GM12878 (cell line): Measurements from ENCODE around the gene GLG1. TPM values are rescaled to one million over a fixed set of nuclear protein-coding genes. Genes with fewer than 3 reads are reported as not detected.

Source experiments
- ATAC-seq: fragments of 200-7000 bp; cut with Tn5 transposase; 3 replicates; pipeline ENCODE4 v1.9.1; 2020; ENCODE audit warnings: mild to moderate bottlenecking, moderate library complexity
- BruUV-seq: library from RNA; stranded (reverse); fragments of 400-500 nt; replicated peaks from 2 replicates; lab custom pipeline; 2021; lab: Mats Ljungman, UMichigan
- CTCF ChIA-PET: fragments of 300-600 bp; sonication (Branson Sonifier 250); formaldehyde crosslinking; extraction: SDS; loops from one replicate; lab custom pipeline; 2021; ENCODE audit warnings: inconsistent platforms; lab: Yijun Ruan, JAX
- POLR2A ChIA-PET: fragments of 350-600 bp; formaldehyde crosslinking; extraction: SDS; loops from one replicate; lab custom pipeline; 2021; ENCODE audit warnings: inconsistent platforms; lab: Charles Lee
- RAD21 ChIA-PET: fragments of 300-600 bp; sonication (Branson Sonifier 250); formaldehyde crosslinking; loops from one replicate; lab custom pipeline; 2023; ENCODE audit warnings: antibody characterized with exemption; ENCODE audit not compliant: unreplicated experiment; lab: Charles Lee
- SMC1A ChIA-PET: fragments of 300-600 bp; sonication (Branson Sonifier 250); formaldehyde crosslinking; loops from one replicate; lab custom pipeline; 2023; ENCODE audit not compliant: unreplicated experiment, uncharacterized antibody; lab: Charles Lee
- DNase-seq: peaks from one replicate; pipeline ENCODE4 v3.0.0-alpha.2; 2011; ENCODE audit warnings: low read depth, low spot score
- FAIRE-seq: peaks from 3 replicates; lab custom pipeline; 2011; peaks lifted over from hg19 to GRCh38; lab: Jason Lieb, UNC
- H2AFZ ChIP-seq: 2 replicates; pipeline ENCODE4 v1.6.0; 2011; ENCODE audit warnings: low read depth, low read length, control low read depth; ENCODE audit not compliant: control insufficient read depth
- H3K27ac ChIP-seq: 2 replicates; pipeline ENCODE4 v1.5.1; 2011; ENCODE audit warnings: control low read depth; ENCODE audit not compliant: control insufficient read depth, insufficient read depth
- H3K27me3 ChIP-seq, 2 experiments: replicated peaks in 1 of 2; 2 replicates each; pipeline versions ENCODE4 v1.6.0 to v1.6.1; 2011; ENCODE audit warnings: low read length in 1 of 2; ENCODE audit not compliant: control insufficient read depth in 2 of 2, insufficient read depth in 2 of 2
- H3K36me3 ChIP-seq, 2 experiments: 2 replicates each; pipeline ENCODE4 v1.5.1; 2011; ENCODE audit warnings: low read length in 1 of 2; ENCODE audit not compliant: control insufficient read depth in 2 of 2, insufficient read depth in 2 of 2
- H3K4me1 ChIP-seq: 2 replicates; pipeline ENCODE4 v1.6.1; 2011; ENCODE audit warnings: mild to moderate bottlenecking, low read length, moderate library complexity, mixed read lengths; ENCODE audit not compliant: control insufficient read depth, insufficient read depth
- H3K4me2 ChIP-seq: 2 replicates; pipeline ENCODE4 v1.6.0; 2011; ENCODE audit warnings: control low read depth; ENCODE audit not compliant: control insufficient read depth, insufficient read depth
- H3K4me3 ChIP-seq: fragments of 200-600 bp; sonication (generic); 2 replicates; pipeline ENCODE4 v1.5.1; 2016
- H3K79me2 ChIP-seq: 2 replicates; pipeline ENCODE4 v1.6.0; 2011; ENCODE audit warnings: low read length; ENCODE audit not compliant: control insufficient read depth, insufficient read depth
- H3K9ac ChIP-seq: 2 replicates; pipeline ENCODE4 v1.8.0; 2011; ENCODE audit warnings: low read length, control low read depth, mixed read lengths; ENCODE audit not compliant: control insufficient read depth, insufficient read depth
- H3K9me3 ChIP-seq: replicated peaks from 3 replicates; pipeline ENCODE4 v1.5.1; 2011; ENCODE audit warnings: mild to moderate bottlenecking, low read length; ENCODE audit not compliant: control insufficient read depth, insufficient read depth
- H4K20me1 ChIP-seq: 2 replicates; pipeline ENCODE4 v1.6.0; 2011; ENCODE audit not compliant: control insufficient read depth, insufficient read depth
- ATF7 ChIP-seq: fragments of 450-650 bp; IDR thresholded peaks from 2 replicates; pipeline ENCODE4 v1.6.1; 2016; ENCODE audit warnings: low read depth, mild to moderate bottlenecking
- BHLHE40 ChIP-seq, 2 experiments: fragments of 450-650 bp in 1 of 2; IDR thresholded peaks; 2 replicates each; pipeline ENCODE4 v1.6.1; 2011 to 2017; ENCODE audit warnings: low read depth in 2 of 2, borderline replicate concordance in 1 of 2, improper control_type of control experiment in 1 of 2, low read length in 1 of 2, mild to moderate bottlenecking in 1 of 2
- EP300 ChIP-seq, 2 experiments: fragments of 150-350 bp in 1 of 2; IDR thresholded peaks; 2 replicates each; pipeline ENCODE4 v1.6.1; 2011 to 2012; ENCODE audit warnings: low read depth in 2 of 2, low read length in 2 of 2, borderline replicate concordance in 1 of 2, improper control_type of control experiment in 1 of 2, inconsistent platforms in 1 of 2; ENCODE audit not compliant: control insufficient read depth in 1 of 2
- ESRRA ChIP-seq: IDR thresholded peaks from 2 replicates; pipeline ENCODE4 v1.6.1; 2012; ENCODE audit warnings: mild to moderate bottlenecking, low read length, improper control_type of control experiment
- GATAD2B ChIP-seq: fragments of 450-650 bp; conservative IDR thresholded peaks from 2 replicates; pipeline ENCODE4 v1.6.1; 2017; ENCODE audit warnings: low read depth, mild to moderate bottlenecking, moderate library complexity
- IKZF1 ChIP-seq: fragments of 450-650 bp; conservative IDR thresholded peaks from 2 replicates; pipeline ENCODE4 v1.6.1; 2017; ENCODE audit warnings: antibody characterized with exemption, mild to moderate bottlenecking
- MTA2 ChIP-seq: fragments of 450-650 bp; IDR thresholded peaks from 2 replicates; pipeline ENCODE4 v1.6.1; 2016; ENCODE audit warnings: low read depth, mild to moderate bottlenecking, moderate library complexity
- NBN ChIP-seq: fragments of 450-650 bp; IDR thresholded peaks from 2 replicates; pipeline ENCODE4 v1.6.1; 2016
- NR2C1 ChIP-seq: fragments of 450-650 bp; IDR thresholded peaks from 2 replicates; pipeline ENCODE4 v1.6.1; 2017; ENCODE audit warnings: antibody characterized with exemption, mild to moderate bottlenecking, moderate library complexity
- POLR2A ChIP-seq: IDR thresholded peaks from 2 replicates; pipeline ENCODE4 v1.6.1; 2011; ENCODE audit warnings: low read depth, mild to moderate bottlenecking, low read length
- RELA ChIP-seq: fragments of 450-650 bp; IDR thresholded peaks from 2 replicates; pipeline ENCODE4 v1.8.0; 2014; ENCODE audit warnings: borderline replicate concordance; ENCODE audit not compliant: partially characterized antibody
- RFX5 ChIP-seq: IDR thresholded peaks from 2 replicates; pipeline ENCODE4 v1.6.1; 2011; ENCODE audit warnings: low read depth, low read length, improper control_type of control experiment
- SMARCA5 ChIP-seq: fragments of 450-650 bp; IDR thresholded peaks from 2 replicates; pipeline ENCODE4 v1.6.1; 2017; ENCODE audit warnings: mild to moderate bottlenecking
- SP1 ChIP-seq: IDR thresholded peaks from one replicate; pipeline ENCODE4 v1.6.1; 2011; ENCODE audit warnings: low read depth, low read length
- SRF ChIP-seq, 2 experiments: IDR thresholded peaks; 2 replicates each; pipeline ENCODE4 v1.6.1; 2011; ENCODE audit warnings: low read depth in 2 of 2, low read length in 2 of 2, mild to moderate bottlenecking in 1 of 2, moderate library complexity in 1 of 2
- TARDBP ChIP-seq: IDR thresholded peaks from 2 replicates; pipeline ENCODE4 v1.6.1; 2016; ENCODE audit warnings: borderline replicate concordance
- WRNIP1 ChIP-seq: IDR thresholded peaks from 2 replicates; pipeline ENCODE4 v1.6.1; 2011; ENCODE audit warnings: low read depth, low read length, improper control_type of control experiment, borderline replicate concordance
- YY1 ChIP-seq: IDR thresholded peaks from 2 replicates; pipeline ENCODE4 v1.6.1; 2011; ENCODE audit warnings: low read depth, mild to moderate bottlenecking, low read length
- ZBTB4 ChIP-seq: fragments of 450-650 bp; formaldehyde crosslinking; IDR thresholded peaks from 2 replicates; pipeline ENCODE4 v1.4.0; 2022; ENCODE audit warnings: mild to moderate bottlenecking, moderate library complexity
- ZNF217 ChIP-seq: fragments of 450-650 bp; IDR thresholded peaks from 2 replicates; pipeline ENCODE4 v1.6.1; 2017; ENCODE audit warnings: antibody characterized with exemption, mild to moderate bottlenecking
- WGBS: methylation state at CpG from one replicate; pipeline ENCODE4 v1.1.6; 2016; ENCODE audit warnings: low lambda C conversion rate; ENCODE audit not compliant: insufficient replicate concordance, insufficient coverage; ENCODE audit errors: missing lambda C conversion rate; 5-methylcytosine and 5-hydroxymethylcytosine counted together
- in situ Hi-C: fragments of 300-500 bp; cut with MboI; formaldehyde crosslinking; loops from 9 replicates; pipeline ENCODE4 v1.14.3; 2018; ENCODE audit warnings: mixed read lengths
- intact Hi-C: fragments of 100-400 bp; cut with micrococcal nuclease; formaldehyde crosslinking; loops from one replicate; pipeline ENCODE4 v1.14.2; 2022; ENCODE audit not compliant: unreplicated experiment
- polyA plus RNA-seq, 11 experiments: library from polyadenylated mRNA; depleted of rRNA in 4 of 11; unstranded in 6 of 11; stranded (reverse) in 5 of 11; fragments of >200 nt; fragmentation: Nextera tagmentation in 4 of 11; fragmentation: Illumina TruSeq in 1 of 11; extraction: Ambion mirVana in 4 of 11; extraction: Trizol in 1 of 11; gene quantifications; 1 replicate in 1 of 11; 2 replicates in 10 of 11; pipeline versions ENCODE4 v1.2.1 to v1.2.3, GENCODE V29; 2011 to 2016; ENCODE audit warnings: inconsistent platforms in 2 of 11, missing spikeins in 2 of 11, low read depth in 1 of 11
- total RNA-seq, 4 experiments: library from RNA; depleted of rRNA in 3 of 4; stranded (reverse); fragments of >200 nt in 3 of 4; fragmentation: Illumina TruSeq in 1 of 4; extraction: Trizol in 1 of 4; gene quantifications; 2 replicates each; pipeline versions ENCODE4 v1.2.1 to v1.2.3, GENCODE V29; 2013 to 2021
- TF ChIP-seq, protein P1 (sequence below): IDR thresholded peaks from 2 replicates; pipeline ENCODE4 v1.6.1; 2012; ENCODE audit warnings: low read length, inconsistent platforms

Gene GLG1
- total and polyA plus RNA-seq, 10 of the 15 experiments (the other 5 are each of a cell fraction or from before 2014, with no cell fraction given), result 7.6 to 49.4 (median 28.2) TPM

GRCh38 chr16:74622005-74622404 lies 15.1 kb upstream of the GLG1 start (continued):
- TF ChIP-seq ESRRA (no peak), GATAD2B (no peak), WRNIP1 (no peak)

DNA sequence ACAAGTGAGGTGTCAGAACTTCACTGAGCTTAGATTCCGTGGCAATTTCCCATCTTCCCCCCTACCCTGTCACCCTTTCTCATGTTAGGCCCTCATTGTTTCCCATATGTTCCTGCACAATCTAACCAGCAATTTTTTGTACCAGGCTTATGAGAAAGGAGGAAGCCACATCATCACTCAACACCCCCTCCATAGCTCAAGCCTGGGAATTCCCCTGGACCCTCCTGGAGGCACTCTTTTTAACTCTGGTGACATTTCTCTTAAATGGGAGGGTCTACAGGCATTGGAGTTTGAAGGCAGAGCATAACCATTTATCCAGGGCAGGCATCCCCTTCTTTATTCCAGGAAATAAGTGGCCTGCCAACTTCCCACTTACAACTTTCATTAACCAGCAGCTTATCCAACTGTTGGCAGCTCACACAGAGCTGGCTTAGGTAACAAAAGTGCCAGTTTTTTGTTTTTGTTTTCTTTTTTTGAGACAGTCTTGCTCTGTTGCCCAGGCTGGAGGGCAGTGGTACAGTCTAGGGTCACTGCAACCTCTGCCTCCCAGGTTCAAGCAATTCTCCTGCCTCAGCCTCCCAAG lies 10.4 kb upstream of the GLG1 start:
- ATAC-seq, result no peak
- Histone ChIP-seq H2AFZ (no peak overlapping the region), H3K4me2 (no peak overlapping the region), H4K20me1 (no peaks in the 10 kb centered on the region), H3K4me3 (no peak overlapping the region), H3K4me1 (no peaks in the 10 kb centered on the region), H3K36me3 (peaks cover 2 to 5% of the 10 kb centered on the region in 2 experiments; a peak in 3 of 4 replicates), H3K9me3 (no peaks in the 10 kb centered on the region), H3K79me2 (no peaks in the 10 kb centered on the region), H3K27me3 (no peaks in the 10 kb centered on the region), H3K27ac (no peak overlapping the region), H3K9ac (no peak overlapping the region)
- no peak for TF ChIP-seq SMARCA5
- TF ChIP-seq NBN, result no peak
- TF ChIP-seq ZBTB4 (CRISPR knock-in tag), result no peak
- TF ChIP-seq RELA, result no peak
- TF ChIP-seq POLR2A, result no peak
- TF ChIP-seq, protein P1, sequence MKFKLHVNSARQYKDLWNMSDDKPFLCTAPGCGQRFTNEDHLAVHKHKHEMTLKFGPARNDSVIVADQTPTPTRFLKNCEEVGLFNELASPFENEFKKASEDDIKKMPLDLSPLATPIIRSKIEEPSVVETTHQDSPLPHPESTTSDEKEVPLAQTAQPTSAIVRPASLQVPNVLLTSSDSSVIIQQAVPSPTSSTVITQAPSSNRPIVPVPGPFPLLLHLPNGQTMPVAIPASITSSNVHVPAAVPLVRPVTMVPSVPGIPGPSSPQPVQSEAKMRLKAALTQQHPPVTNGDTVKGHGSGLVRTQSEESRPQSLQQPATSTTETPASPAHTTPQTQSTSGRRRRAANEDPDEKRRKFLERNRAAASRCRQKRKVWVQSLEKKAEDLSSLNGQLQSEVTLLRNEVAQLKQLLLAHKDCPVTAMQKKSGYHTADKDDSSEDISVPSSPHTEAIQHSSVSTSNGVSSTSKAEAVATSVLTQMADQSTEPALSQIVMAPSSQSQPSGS, result no peak
- no peak for TF ChIP-seq YY1
- TF ChIP-seq EP300 (IDR thresholded peaks at IDR 0.05; ENCODE audit: borderline replicate concordance in 1 of 2, control insufficient read depth in 1 of 2, low read depth in 2 of 2, low read length in 2 of 2), result no peak
- TF ChIP-seq SRF (IDR thresholded peaks at IDR 0.05; ENCODE audit: low read depth in 2 of 2, low read length in 2 of 2), result no peak
- TF ChIP-seq SP1, result no peak
- no peak for TF ChIP-seq ATF7
- TF ChIP-seq NR2C1, result no peak
- TF ChIP-seq ZNF217, result no peak
- no peak for TF ChIP-seq IKZF1
- TF ChIP-seq TARDBP, result no peak
- TF ChIP-seq BHLHE40 (IDR thresholded peaks at IDR 0.05; ENCODE audit: borderline replicate concordance in 1 of 2, low read depth in 2 of 2, low read length in 1 of 2), result no peak
- TF ChIP-seq RFX5, result no peak
- TF ChIP-seq MTA2, result no peak
- SMC1A ChIA-PET, result interaction anchor here (0.6 to 1.8 kb wide), 6 partner anchors 9 to 307 kb away, joined by 3 to 5 read pairs (median 3); no protein-coding TSS in a partner anchor
- intact Hi-C loops, result no loop called here
- FAIRE-seq, result no peak
- POLR2A ChIA-PET, result interaction anchor here (0.6 to 1.0 kb wide), 5 partner anchors 10 to 186 kb away, joined by 3 to 6 read pairs (median 3); partner anchors contain the start of gene GLG1
- no TSS peak for BruUV-seq
- CTCF ChIA-PET, result interaction anchor here (0.5 to 1.3 kb wide), 7 partner anchors 9 to 308 kb away, joined by 3 to 5 read pairs (median 3); no protein-coding TSS in a partner anchor
- DNase-seq, result no peak
- 95% methylated on average over 1 of the region's 1 CpG for WGBS
- RAD21 ChIA-PET, result no interaction called here
- in situ Hi-C loops, result no loop called here
